Epithelial cell of proximal tubule (primary cell): ENCODE results near the gene ATP4A. TPM values are rescaled to one million over a fixed set of nuclear protein-coding genes. Genes with fewer than 3 reads are reported as not detected.
A peak's percentile ranks its signal among the peaks of the same experiment; 100 is the strongest.

Experiments used
- DNase-seq: peaks from one replicate; pipeline ENCODE4 v3.0.0-alpha.2; 2011; ENCODE audit warnings: low read depth
- H3K4me3 ChIP-seq: 2 replicates; pipeline ENCODE4 v1.5.1; 2011; ENCODE audit warnings: low read depth, mild to moderate bottlenecking, low read length
- CTCF ChIP-seq: conservative IDR thresholded peaks from 2 replicates; pipeline ENCODE4 v1.5.1; 2012; ENCODE audit warnings: low read depth, mild to moderate bottlenecking, low read length
- total RNA-seq: library from RNA; depleted of rRNA; stranded (reverse); fragments of >200 nt; gene quantifications from 2 replicates; pipeline ENCODE4 v1.2.3, GENCODE V29; 2015

Gene ATP4A
- total RNA-seq, 1 donor from 2014 or later: not detected

GRCh38 chr19:35513628-35514281, 49.7 kb downstream of the ATP4A start, which contains the start of gene DMKN:
Gene DMKN (minus strand): TSS chr19:35513649. CDS start chr19:35513475, 174 bp downstream.
- peak; percentile 32 for TF ChIP-seq CTCF
- H3K4me3 ChIP-seq: no peak within 1 kb of the TSS
- DNase-seq: no peak

- no peak for DNase-seq
- TF ChIP-seq CTCF: no peak
- H3K4me3 ChIP-seq: no peak overlapping the region
These were observed 50.4 kb downstream of the ATP4A start for GRCh38 chr19:35512831-35513627.

- no peak for TF ChIP-seq CTCF
- no peak overlapping the region for H3K4me3 ChIP-seq
- DNase-seq: no peak
These were observed 52.1 kb downstream of the ATP4A start for GRCh38 chr19:35511337-35511736.

GRCh38 chr19:35510626-35510964, 52.9 kb downstream of the ATP4A start:
- TF ChIP-seq CTCF: no peak
- DNase-seq: no peak
- H3K4me3 ChIP-seq: peak overlapping the region; percentile 67

GRCh38 chr19:35509861-35510625, 53.4 kb downstream of the ATP4A start:
- TF ChIP-seq CTCF: peak; percentile 92
- peak overlapping the region; percentile 67 for H3K4me3 ChIP-seq
- no peak for DNase-seq

- H3K4me3 ChIP-seq: peak overlapping the region; percentile 67
- TF ChIP-seq CTCF: no peak
- no peak for DNase-seq
These were observed 54.3 kb downstream of the ATP4A start for GRCh38 chr19:35509018-35509652.
